SK-N-SH (cell line): ENCODE measurements around the gene SUV39H2.

Experiments
- CHD2 ChIP-seq: fragments of 150-350 bp; IDR thresholded peaks from 2 replicates; pipeline ENCODE4 v1.6.1; 2018; ENCODE audit warnings: low read length; ENCODE audit not compliant: partially characterized antibody
- EZH2phosphoT487 ChIP-seq: fragments of 200-600 bp; sonication (generic); IDR thresholded peaks from 2 replicates; pipeline ENCODE4 v1.6.1; 2017; ENCODE audit warnings: low read depth, mixed run types, mild to moderate bottlenecking, antibody characterized with exemption, moderate library complexity, borderline replicate concordance
- IRF3 ChIP-seq: fragments of 150-350 bp; IDR thresholded peaks from 2 replicates; pipeline ENCODE4 v1.6.1; 2016; ENCODE audit warnings: mild to moderate bottlenecking, low read depth, low read length
- MXI1 ChIP-seq: IDR thresholded peaks from 2 replicates; pipeline ENCODE4 v1.6.1; 2012; ENCODE audit warnings: mild to moderate bottlenecking, low read depth, low read length, improper control_type of control experiment
- SIN3A ChIP-seq: IDR thresholded peaks from 2 replicates; pipeline ENCODE4 v1.6.1; 2012; ENCODE audit warnings: low read depth, mild to moderate bottlenecking, low read length, moderate library complexity, borderline replicate concordance
- TF ChIP-seq, protein P1 (sequence below): fragments of 200-600 bp; sonication (generic); IDR thresholded peaks from 2 replicates; pipeline ENCODE4 v1.6.1; 2017; ENCODE audit warnings: antibody characterized with exemption, mild to moderate bottlenecking, moderate library complexity
- TF ChIP-seq, protein P2 (sequence below): IDR thresholded peaks from 2 replicates; pipeline ENCODE4 v1.6.1; 2012; ENCODE audit warnings: mild to moderate bottlenecking, low read depth, low read length, moderate library complexity
- TF ChIP-seq, protein P3 (sequence below): IDR thresholded peaks from 2 replicates; pipeline ENCODE4 v1.4.0; 2012; ENCODE audit warnings: low read depth, borderline replicate concordance
- TF ChIP-seq, protein P4 (sequence below): IDR thresholded peaks from 2 replicates; pipeline ENCODE4; 2012

DNA sequence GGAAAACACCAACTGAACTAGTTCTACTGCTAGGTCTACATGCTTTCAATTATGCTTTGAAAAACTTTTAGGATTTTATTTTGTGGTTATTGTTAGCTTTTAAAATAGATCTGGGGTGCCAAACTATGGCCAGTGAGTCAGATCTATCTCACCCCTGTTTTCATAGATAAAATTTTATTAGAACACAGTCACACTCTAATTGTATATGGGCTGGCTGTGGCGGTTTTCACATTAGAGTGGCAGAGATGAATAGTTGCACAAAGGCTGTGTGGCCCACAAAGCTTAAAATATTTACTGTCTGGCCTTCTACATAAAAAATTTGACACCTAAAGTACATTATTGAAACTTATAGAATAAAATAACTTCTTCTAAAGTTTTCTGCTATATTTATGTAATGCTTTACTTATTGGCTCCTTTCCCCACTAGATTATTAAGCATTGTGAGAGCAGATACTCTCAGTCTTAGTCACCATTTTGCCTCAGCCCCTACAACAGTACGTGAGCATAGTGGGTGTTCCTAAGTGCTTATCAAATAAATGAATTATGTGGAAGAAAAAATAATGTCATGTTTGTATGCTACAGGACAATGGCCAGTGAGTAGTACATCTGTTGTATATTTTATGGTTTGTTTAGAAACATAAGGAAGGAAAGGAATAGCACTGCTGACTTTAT lies 5.4 kb upstream of the SUV39H2 start:
- TF ChIP-seq MXI1: no peak
- TF ChIP-seq, protein P1, sequence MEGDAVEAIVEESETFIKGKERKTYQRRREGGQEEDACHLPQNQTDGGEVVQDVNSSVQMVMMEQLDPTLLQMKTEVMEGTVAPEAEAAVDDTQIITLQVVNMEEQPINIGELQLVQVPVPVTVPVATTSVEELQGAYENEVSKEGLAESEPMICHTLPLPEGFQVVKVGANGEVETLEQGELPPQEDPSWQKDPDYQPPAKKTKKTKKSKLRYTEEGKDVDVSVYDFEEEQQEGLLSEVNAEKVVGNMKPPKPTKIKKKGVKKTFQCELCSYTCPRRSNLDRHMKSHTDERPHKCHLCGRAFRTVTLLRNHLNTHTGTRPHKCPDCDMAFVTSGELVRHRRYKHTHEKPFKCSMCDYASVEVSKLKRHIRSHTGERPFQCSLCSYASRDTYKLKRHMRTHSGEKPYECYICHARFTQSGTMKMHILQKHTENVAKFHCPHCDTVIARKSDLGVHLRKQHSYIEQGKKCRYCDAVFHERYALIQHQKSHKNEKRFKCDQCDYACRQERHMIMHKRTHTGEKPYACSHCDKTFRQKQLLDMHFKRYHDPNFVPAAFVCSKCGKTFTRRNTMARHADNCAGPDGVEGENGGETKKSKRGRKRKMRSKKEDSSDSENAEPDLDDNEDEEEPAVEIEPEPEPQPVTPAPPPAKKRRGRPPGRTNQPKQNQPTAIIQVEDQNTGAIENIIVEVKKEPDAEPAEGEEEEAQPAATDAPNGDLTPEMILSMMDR: no peak
- no peak for TF ChIP-seq CHD2
- TF ChIP-seq, protein P2, sequence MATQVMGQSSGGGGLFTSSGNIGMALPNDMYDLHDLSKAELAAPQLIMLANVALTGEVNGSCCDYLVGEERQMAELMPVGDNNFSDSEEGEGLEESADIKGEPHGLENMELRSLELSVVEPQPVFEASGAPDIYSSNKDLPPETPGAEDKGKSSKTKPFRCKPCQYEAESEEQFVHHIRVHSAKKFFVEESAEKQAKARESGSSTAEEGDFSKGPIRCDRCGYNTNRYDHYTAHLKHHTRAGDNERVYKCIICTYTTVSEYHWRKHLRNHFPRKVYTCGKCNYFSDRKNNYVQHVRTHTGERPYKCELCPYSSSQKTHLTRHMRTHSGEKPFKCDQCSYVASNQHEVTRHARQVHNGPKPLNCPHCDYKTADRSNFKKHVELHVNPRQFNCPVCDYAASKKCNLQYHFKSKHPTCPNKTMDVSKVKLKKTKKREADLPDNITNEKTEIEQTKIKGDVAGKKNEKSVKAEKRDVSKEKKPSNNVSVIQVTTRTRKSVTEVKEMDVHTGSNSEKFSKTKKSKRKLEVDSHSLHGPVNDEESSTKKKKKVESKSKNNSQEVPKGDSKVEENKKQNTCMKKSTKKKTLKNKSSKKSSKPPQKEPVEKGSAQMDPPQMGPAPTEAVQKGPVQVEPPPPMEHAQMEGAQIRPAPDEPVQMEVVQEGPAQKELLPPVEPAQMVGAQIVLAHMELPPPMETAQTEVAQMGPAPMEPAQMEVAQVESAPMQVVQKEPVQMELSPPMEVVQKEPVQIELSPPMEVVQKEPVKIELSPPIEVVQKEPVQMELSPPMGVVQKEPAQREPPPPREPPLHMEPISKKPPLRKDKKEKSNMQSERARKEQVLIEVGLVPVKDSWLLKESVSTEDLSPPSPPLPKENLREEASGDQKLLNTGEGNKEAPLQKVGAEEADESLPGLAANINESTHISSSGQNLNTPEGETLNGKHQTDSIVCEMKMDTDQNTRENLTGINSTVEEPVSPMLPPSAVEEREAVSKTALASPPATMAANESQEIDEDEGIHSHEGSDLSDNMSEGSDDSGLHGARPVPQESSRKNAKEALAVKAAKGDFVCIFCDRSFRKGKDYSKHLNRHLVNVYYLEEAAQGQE: no peak
- TF ChIP-seq, protein P3, sequence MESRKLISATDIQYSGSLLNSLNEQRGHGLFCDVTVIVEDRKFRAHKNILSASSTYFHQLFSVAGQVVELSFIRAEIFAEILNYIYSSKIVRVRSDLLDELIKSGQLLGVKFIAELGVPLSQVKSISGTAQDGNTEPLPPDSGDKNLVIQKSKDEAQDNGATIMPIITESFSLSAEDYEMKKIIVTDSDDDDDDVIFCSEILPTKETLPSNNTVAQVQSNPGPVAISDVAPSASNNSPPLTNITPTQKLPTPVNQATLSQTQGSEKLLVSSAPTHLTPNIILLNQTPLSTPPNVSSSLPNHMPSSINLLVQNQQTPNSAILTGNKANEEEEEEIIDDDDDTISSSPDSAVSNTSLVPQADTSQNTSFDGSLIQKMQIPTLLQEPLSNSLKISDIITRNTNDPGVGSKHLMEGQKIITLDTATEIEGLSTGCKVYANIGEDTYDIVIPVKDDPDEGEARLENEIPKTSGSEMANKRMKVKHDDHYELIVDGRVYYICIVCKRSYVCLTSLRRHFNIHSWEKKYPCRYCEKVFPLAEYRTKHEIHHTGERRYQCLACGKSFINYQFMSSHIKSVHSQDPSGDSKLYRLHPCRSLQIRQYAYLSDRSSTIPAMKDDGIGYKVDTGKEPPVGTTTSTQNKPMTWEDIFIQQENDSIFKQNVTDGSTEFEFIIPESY: no peak
- TF ChIP-seq IRF3: no peak
- TF ChIP-seq EZH2phosphoT487: no peak
- TF ChIP-seq, protein P4, sequence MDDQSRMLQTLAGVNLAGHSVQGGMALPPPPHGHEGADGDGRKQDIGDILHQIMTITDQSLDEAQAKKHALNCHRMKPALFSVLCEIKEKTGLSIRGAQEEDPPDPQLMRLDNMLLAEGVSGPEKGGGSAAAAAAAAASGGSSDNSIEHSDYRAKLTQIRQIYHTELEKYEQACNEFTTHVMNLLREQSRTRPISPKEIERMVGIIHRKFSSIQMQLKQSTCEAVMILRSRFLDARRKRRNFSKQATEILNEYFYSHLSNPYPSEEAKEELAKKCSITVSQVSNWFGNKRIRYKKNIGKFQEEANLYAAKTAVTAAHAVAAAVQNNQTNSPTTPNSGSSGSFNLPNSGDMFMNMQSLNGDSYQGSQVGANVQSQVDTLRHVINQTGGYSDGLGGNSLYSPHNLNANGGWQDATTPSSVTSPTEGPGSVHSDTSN: no peak
- TF ChIP-seq SIN3A: no peak
